IPS-15b (cell line): ENCODE data around the gene TMTC1.

ENCODE experiments used
- H3K27me3 ChIP-seq: one replicate; pipeline ENCODE4 v1.6.1; 2013; ENCODE audit warnings: low read length; ENCODE audit not compliant: control insufficient read depth, insufficient read depth
- H3K36me3 ChIP-seq: one replicate; pipeline ENCODE4 v1.6.1; 2013; ENCODE audit warnings: low read length; ENCODE audit not compliant: control insufficient read depth, insufficient read depth
- H3K4me1 ChIP-seq: one replicate; pipeline ENCODE4 v1.6.1; 2013; ENCODE audit warnings: mild to moderate bottlenecking, low read length; ENCODE audit not compliant: control insufficient read depth, insufficient read depth
- H3K4me3 ChIP-seq: one replicate; pipeline ENCODE4 v1.5.1; 2013; ENCODE audit warnings: low read depth, low read length
- H3K9ac ChIP-seq: one replicate; pipeline ENCODE4 v1.6.1; 2013; ENCODE audit warnings: low read depth, mild to moderate bottlenecking, low read length
- H3K9me3 ChIP-seq: one replicate; pipeline ENCODE4 v1.6.1; 2013; ENCODE audit warnings: mild to moderate bottlenecking, low read length; ENCODE audit not compliant: control insufficient read depth, insufficient read depth

Gene TMTC1

DNA sequence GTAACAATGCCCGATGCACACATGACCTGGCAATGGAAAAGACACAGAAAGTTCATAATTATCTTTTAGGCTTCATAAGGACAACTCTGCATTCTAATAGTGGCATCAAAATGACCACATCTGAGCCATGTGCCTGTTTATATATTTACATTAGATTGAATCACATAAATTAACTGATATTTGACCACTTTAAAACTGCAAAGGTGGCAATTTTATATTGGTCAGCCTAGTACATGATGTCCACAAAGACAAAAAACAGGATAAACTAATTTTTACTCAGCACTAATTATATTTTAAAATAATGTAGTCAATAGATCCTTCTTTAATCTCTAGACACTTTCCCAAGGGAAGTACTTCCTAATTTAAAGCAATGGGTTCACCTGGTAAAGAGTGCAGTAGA is 274.2 kb downstream of the TMTC1 start:
- Histone ChIP-seq H3K4me3 (no peak overlapping the region), H3K9ac (no peak overlapping the region), H3K9me3 (no peaks in the 10 kb centered on the region), H3K36me3 (no peaks in the 10 kb centered on the region), H3K27me3 (no peaks in the 10 kb centered on the region), H3K4me1 (no peaks in the 10 kb centered on the region)

DNA sequence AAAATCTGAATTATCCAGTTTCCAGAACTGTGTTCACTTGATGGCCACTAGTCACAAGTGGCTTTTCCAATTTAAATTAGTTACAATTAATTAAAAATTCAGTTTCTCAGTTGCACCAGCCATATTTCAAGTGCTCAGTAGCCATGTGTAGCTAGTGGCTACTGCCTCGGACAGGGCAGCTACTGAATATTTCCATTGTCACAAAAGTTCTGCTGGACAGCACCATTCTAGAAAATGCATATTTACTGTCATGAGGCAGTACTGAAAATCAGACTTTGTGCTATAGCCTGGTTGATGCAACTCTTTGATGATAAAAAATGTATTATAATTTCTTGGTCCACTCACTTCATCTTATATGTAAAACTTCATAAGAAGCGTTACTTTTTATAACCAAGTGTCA is 274.8 kb downstream of the TMTC1 start:
- no peaks in the 10 kb centered on the region for H3K4me1 ChIP-seq

DNA sequence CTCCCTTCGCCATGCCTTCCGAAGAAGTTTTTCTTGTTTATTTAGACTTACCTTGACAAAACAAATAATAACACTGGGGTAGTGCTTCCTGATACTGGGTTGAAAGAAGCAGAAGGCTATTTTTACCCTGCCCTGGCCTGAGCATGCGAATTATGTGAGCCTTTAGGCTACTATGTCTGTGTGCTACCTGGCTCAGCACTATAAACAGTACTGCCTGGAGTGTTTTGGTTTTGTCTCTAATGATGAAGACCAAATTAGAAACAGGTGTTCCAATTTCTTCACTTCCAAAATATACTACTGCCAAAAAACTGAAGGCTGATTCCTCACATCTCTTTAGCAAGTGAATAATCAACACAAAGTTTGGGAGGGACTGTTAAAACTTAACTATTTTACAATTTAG is 278.6 kb downstream of the TMTC1 start:
- Histone ChIP-seq H3K27me3 (no peaks in the 10 kb centered on the region), H3K4me1 (no peaks in the 10 kb centered on the region), H3K4me3 (no peak overlapping the region), H3K36me3 (no peaks in the 10 kb centered on the region), H3K9ac (no peak overlapping the region), H3K9me3 (no peaks in the 10 kb centered on the region)

More for the DNA sequence above, 274.8 kb downstream of the TMTC1 start:
- no peaks in the 10 kb centered on the region for H3K36me3 ChIP-seq
- no peaks in the 10 kb centered on the region for H3K9me3 ChIP-seq
- H3K4me3 ChIP-seq = no peak overlapping the region
- no peaks in the 10 kb centered on the region for H3K27me3 ChIP-seq
- no peak overlapping the region for H3K9ac ChIP-seq

DNA sequence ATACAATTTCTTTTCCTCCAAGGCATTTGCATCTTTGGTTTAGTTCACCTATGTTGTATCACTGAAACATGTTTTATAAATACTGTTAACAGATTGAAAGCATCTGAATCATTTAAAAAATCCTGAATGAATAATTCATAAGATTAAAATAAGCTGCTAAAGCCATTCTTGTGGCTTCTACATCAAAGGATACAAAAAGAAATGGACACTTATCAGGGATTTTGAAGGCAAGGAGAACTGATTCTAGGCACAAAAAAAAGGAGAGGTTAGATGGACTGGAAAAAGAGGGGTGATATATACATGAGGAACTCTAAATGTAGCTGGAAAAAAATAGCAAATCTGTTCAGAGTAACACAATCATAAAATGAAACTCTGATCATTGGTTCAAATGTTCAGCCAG is 280.5 kb downstream of the TMTC1 start:
- Histone ChIP-seq H3K9ac (no peak overlapping the region), H3K4me3 (no peak overlapping the region), H3K9me3 (no peaks in the 10 kb centered on the region), H3K36me3 (no peaks in the 10 kb centered on the region), H3K27me3 (no peaks in the 10 kb centered on the region), H3K4me1 (no peaks in the 10 kb centered on the region)

DNA sequence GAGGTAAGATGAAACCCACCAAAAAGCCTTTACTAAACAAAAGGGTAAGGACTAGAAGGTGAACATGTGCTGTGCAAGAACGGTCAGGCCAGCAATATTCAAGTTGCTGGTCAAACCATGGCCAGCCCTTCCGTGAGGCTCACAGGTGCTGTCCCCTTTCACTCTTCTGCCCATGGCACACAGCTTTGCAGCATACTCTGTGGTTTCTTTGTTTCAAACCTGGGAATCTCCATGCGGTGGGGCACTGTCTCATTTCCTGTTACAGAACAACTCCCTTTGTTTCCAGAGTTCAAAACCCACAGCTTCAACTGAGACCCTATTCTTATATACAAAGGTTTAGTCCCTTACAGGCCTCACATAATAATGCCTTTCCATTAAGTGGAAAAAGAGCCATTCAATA is 284.5 kb downstream of the TMTC1 start:
- Histone ChIP-seq H3K27me3 (no peaks in the 10 kb centered on the region), H3K4me3 (no peak overlapping the region), H3K4me1 (no peaks in the 10 kb centered on the region), H3K36me3 (no peaks in the 10 kb centered on the region), H3K9me3 (no peaks in the 10 kb centered on the region), H3K9ac (no peak overlapping the region)

DNA sequence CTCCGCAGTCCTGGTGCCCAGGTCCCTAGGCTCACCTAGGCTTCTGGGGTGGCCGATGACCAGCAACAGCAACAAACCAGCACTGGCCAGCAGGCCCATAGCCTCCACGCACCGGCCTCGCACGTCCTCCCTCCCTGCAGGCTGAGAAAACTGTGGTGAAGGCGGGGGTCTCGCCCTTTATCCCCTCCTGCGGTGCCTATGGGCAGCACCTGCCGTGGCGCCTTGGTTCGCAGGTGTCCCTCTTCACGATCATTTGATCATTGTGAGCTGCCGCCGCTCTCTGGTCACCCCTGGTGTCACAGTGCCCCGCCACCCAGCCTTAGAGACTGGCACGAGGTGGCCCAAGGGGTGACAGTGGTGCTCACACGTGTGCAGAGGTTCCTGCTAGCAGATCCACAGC is 286.2 kb downstream of the TMTC1 start, which contains the start of gene OVCH1:
OVCH1 (minus strand) TSS at position 99 of the 400 bp plus-strand sequence; CDS start at position 99, 0 bp downstream.
- no peaks in the 10 kb centered on the region for H3K9me3 ChIP-seq
- H3K4me3 ChIP-seq = no peak within 1 kb of the TSS
- H3K4me1 ChIP-seq = no peaks in the 10 kb centered on the region
- H3K27me3 ChIP-seq = no peaks in the 10 kb centered on the region
- no peaks in the 10 kb centered on the region for H3K36me3 ChIP-seq
- H3K9ac ChIP-seq = no peak within 1 kb of the TSS

DNA sequence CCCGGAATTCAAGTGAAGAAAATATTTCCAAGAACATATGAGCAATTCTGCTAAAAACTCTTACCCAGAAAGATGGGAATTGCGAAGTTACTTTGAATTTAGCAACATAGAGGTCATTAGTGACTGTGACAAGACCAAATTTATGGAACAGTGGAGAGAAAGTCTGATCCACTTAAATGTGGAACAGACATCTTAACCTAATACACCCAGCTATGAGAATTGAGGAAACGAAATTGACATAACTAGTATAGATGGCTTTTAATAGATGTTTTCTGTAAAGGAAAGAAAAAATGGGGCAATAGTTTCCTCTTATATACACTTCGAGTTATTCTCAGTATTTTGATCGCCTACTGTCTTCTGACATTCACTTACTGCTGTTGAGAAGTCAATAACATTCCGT is 290.9 kb downstream of the TMTC1 start:
- Histone ChIP-seq H3K27me3 (no peaks in the 10 kb centered on the region), H3K9me3 (no peaks in the 10 kb centered on the region)

DNA sequence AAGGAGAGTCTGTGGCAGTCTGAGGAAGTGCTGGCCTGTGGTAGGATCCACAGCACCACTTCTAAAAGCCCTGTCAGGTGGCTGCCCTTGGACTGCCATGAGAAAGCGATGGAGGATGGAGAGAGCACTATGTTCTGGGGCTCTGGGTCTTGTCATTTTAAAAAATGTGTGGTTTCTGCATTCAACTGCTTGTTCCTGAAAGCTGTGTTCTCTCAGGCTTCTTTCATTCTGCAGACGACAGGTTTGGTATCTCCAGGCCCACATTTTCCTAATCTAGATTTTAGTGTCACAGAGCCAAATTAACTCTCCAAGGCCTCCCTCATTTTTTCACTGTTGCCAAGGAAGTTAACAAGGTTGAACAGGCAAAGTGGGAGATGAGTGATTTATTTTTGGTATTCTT is 296.8 kb downstream of the TMTC1 start:
- H3K4me1 ChIP-seq = no peaks in the 10 kb centered on the region
- H3K36me3 ChIP-seq = no peaks in the 10 kb centered on the region
- no peaks in the 10 kb centered on the region for H3K27me3 ChIP-seq
- no peak overlapping the region for H3K9ac ChIP-seq
- no peak overlapping the region for H3K4me3 ChIP-seq
- no peaks in the 10 kb centered on the region for H3K9me3 ChIP-seq

More for the DNA sequence above, 290.9 kb downstream of the TMTC1 start:
- H3K4me3 ChIP-seq = no peak overlapping the region
- no peaks in the 10 kb centered on the region for H3K36me3 ChIP-seq
- H3K4me1 ChIP-seq = no peaks in the 10 kb centered on the region
- H3K9ac ChIP-seq = no peak overlapping the region

DNA sequence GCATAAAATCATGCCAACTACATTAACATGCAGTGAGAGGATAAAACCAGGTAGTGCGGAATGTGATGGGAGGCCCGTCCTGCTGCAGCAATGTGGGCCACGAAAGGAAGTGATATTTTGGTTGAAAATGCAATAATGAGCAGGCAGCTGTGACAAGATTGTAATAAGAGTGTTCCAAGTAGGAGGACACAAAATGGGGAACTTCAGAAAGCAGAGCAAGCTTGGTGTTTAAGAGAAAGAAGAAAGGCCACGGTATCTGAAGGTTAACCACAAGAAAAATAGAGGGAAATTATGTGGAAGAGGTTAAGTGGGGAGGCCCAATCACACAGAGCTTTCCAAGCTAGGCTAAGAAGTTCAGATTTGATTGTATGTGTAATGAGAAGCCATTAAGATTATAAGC is 320.5 kb downstream of the TMTC1 start:
- Histone ChIP-seq H3K9ac (no peak overlapping the region), H3K4me3 (no peak overlapping the region), H3K36me3 (no peaks in the 10 kb centered on the region), H3K27me3 (no peaks in the 10 kb centered on the region), H3K4me1 (no peaks in the 10 kb centered on the region), H3K9me3 (no peaks in the 10 kb centered on the region)

DNA sequence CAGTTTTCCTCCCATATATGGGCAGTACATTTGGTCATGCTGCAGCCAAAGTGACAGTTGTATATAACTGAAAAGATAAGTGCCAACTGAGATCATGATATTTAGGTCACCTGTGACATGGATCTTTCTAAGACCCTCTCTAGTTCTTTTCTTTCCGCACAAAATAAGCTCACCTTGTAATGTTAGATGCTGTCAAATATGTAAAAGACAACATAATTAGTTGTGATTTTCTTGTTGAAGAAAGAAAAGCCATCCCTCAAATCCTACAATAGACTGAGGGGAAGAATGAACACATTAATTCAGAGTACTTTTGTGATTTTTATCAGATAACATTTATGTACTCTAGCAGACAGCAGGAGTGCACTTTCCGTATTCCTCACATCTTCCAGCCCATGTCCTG is 323.7 kb downstream of the TMTC1 start:
- Histone ChIP-seq H3K36me3 (no peaks in the 10 kb centered on the region), H3K27me3 (no peaks in the 10 kb centered on the region)

DNA sequence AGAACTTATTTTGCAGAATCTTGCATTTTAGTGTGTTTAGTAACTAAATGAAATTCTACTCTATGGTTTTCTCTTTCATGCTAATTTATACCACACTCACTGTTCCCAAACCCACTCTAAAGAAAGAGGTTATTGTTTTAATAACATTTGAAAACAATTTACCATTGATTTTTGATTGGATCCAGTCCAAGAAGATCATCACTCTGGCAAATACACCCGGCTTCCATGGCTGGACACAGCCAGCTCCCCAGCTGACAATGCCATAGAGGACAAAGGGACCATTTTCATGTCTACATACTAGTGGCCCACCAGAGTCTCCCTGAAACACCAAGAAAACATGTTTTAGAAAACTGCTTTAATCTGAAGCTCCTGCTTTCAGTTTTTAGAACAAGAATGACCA is 328.7 kb downstream of the TMTC1 start:
- no peaks in the 10 kb centered on the region for H3K9me3 ChIP-seq
- no peak overlapping the region for H3K9ac ChIP-seq
- H3K4me1 ChIP-seq = no peaks in the 10 kb centered on the region
- no peaks in the 10 kb centered on the region for H3K36me3 ChIP-seq
- no peak overlapping the region for H3K4me3 ChIP-seq
- H3K27me3 ChIP-seq = no peaks in the 10 kb centered on the region

More for the DNA sequence above, 323.7 kb downstream of the TMTC1 start:
- Histone ChIP-seq H3K4me1 (no peaks in the 10 kb centered on the region), H3K9me3 (no peaks in the 10 kb centered on the region), H3K4me3 (no peak overlapping the region), H3K9ac (no peak overlapping the region)

DNA sequence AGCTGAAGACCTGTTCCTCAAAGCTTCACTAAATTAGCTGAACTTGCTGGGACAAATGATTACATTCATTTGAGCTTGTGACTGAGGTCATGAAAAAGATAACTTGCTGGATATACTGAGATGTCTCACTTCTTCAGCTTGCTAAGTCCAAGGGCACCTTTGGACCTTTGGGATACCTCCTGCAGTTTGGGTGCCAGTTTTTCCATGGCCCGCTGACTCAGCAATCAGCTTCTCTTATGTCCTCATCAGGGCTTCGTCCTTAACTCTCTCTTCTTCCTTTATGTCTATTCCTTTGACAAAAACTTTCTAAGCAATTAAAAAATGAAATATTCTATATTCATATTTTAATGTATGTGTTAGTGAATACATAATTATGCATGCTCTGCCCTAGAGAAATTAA is 331.9 kb downstream of the TMTC1 start:
- Histone ChIP-seq H3K4me3 (no peak overlapping the region), H3K4me1 (no peaks in the 10 kb centered on the region), H3K9me3 (no peaks in the 10 kb centered on the region), H3K36me3 (no peaks in the 10 kb centered on the region), H3K9ac (no peak overlapping the region), H3K27me3 (no peaks in the 10 kb centered on the region)
